Endothelial cell of umbilical vein (primary cell): ENCODE results near the gene RTN4R. TPM values are rescaled to one million over a fixed set of nuclear protein-coding genes. Genes with fewer than 3 reads are reported as not detected.

Experiments
- BruUV-seq: library from RNA; stranded (reverse); fragments of 400-500 nt; replicated peaks from 2 replicates; lab custom pipeline; 2021; lab: Mats Ljungman, UMichigan
- CTCF ChIA-PET: fragments of 300-600, 350-600 bp; sonication (Branson Sonifier 250); formaldehyde crosslinking; loops from one replicate; lab custom pipeline; 2021; ENCODE audit warnings: antibody characterized with exemption, inconsistent platforms; lab: Charles Lee
- POLR2A ChIA-PET: fragments of 300-600, 350-600 bp; sonication (Branson Sonifier 250); formaldehyde crosslinking; loops from one replicate; lab custom pipeline; 2021; ENCODE audit warnings: antibody characterized with exemption, inconsistent platforms; lab: Charles Lee
- DNase-seq: peaks from one replicate; pipeline ENCODE4 v3.0.0-alpha.2; 2011; ENCODE audit warnings: low read depth, low spot score
- FAIRE-seq: peaks from 2 replicates; lab custom pipeline; 2011; peaks lifted over from hg19 to GRCh38; lab: Jason Lieb, UNC
- H2AFZ ChIP-seq: 2 replicates; pipeline ENCODE4 v1.6.0; 2012; ENCODE audit warnings: low read depth, low read length, control low read depth, inconsistent platforms
- H3K27ac ChIP-seq: 2 replicates; pipeline ENCODE4 v1.5.1; 2011; ENCODE audit warnings: low read depth, mild to moderate bottlenecking, control low read depth, low read length, moderate library complexity; ENCODE audit not compliant: insufficient read depth
- H3K27me3 ChIP-seq, 2 experiments: 2 replicates each; pipeline versions ENCODE4 v1.6.0 to v1.6.1; 2011; ENCODE audit warnings: low read length in 2 of 2, mixed read lengths in 1 of 2; ENCODE audit not compliant: control insufficient read depth in 2 of 2, insufficient read depth in 2 of 2
- H3K36me3 ChIP-seq, 2 experiments: 2 replicates in 1 of 2; 3 replicates in 1 of 2; pipeline ENCODE4 v1.5.1; 2011; ENCODE audit warnings: low read length in 2 of 2, mild to moderate bottlenecking in 1 of 2, moderate library complexity in 1 of 2; ENCODE audit not compliant: control insufficient read depth in 2 of 2, insufficient read depth in 2 of 2; ENCODE audit errors: extremely low read depth in 1 of 2
- H3K4me1 ChIP-seq: 3 replicates; pipeline ENCODE4 v1.5.1; 2011; ENCODE audit warnings: mild to moderate bottlenecking, low read length; ENCODE audit not compliant: control insufficient read depth, insufficient read depth; ENCODE audit errors: extremely low read depth
- H3K4me2 ChIP-seq: 2 replicates; pipeline ENCODE4 v1.6.1; 2011; ENCODE audit warnings: low read length, control low read depth, mixed read lengths; ENCODE audit not compliant: insufficient read depth
- H3K4me3 ChIP-seq, 3 experiments: fragments of 200-600 bp in 1 of 3; sonication (generic), shearing (Covaris generic) in 1 of 3; replicated peaks in 1 of 3; 2 replicates each; pipeline ENCODE4 v1.5.1; 2011 to 2016; ENCODE audit warnings: control low read depth in 3 of 3, low read length in 3 of 3, mild to moderate bottlenecking in 2 of 3, inconsistent platforms in 1 of 3, low read depth in 1 of 3, moderate library complexity in 1 of 3; ENCODE audit not compliant: insufficient read depth in 1 of 3
- H3K79me2 ChIP-seq: 2 replicates; pipeline ENCODE4 v1.6.0; 2012; ENCODE audit warnings: low read length, inconsistent platforms; ENCODE audit not compliant: control insufficient read depth, insufficient read depth
- H3K9ac ChIP-seq: replicated peaks from 2 replicates; pipeline ENCODE3; 2011; ENCODE audit warnings: low read length, control low read depth; ENCODE audit not compliant: insufficient read depth; ENCODE audit errors: extremely low read depth
- H3K9me1 ChIP-seq: replicated peaks from 3 replicates; pipeline ENCODE4 v1.6.0; 2011; ENCODE audit warnings: mild to moderate bottlenecking, low read length; ENCODE audit not compliant: control insufficient read depth, insufficient read depth; ENCODE audit errors: extremely low read depth
- H3K9me3 ChIP-seq: replicated peaks from 2 replicates; pipeline ENCODE4 v1.5.1; 2012; ENCODE audit warnings: low read length, inconsistent platforms; ENCODE audit not compliant: control insufficient read depth, insufficient read depth
- H4K20me1 ChIP-seq: replicated peaks from 2 replicates; pipeline ENCODE3; 2011; ENCODE audit warnings: mild to moderate bottlenecking, low read length; ENCODE audit not compliant: control insufficient read depth, insufficient read depth; ENCODE audit errors: extremely low read depth
- CTCF ChIP-seq, 2 donors: IDR thresholded peaks; 1 replicate in 1 of 2; 2 replicates in 1 of 2; pipeline ENCODE4 v1.5.1; 2011; ENCODE audit warnings: low read length in 2 of 2, mild to moderate bottlenecking in 2 of 2, moderate library complexity in 2 of 2, control low read depth in 1 of 2, inconsistent platforms in 1 of 2, low read depth in 1 of 2; ENCODE audit not compliant: insufficient read depth in 1 of 2; ENCODE audit errors: extremely low read depth in 1 of 2
- dilution Hi-C: fragments of 300-500 bp; cut with MboI; formaldehyde crosslinking; loops from one replicate; pipeline ENCODE4 v1.15.0; 2019; ENCODE audit warnings: low sequenced_read_pairs; ENCODE audit not compliant: extremely low pct_ligation_motif_present
- intact Hi-C: fragments of 100-400 bp; cut with micrococcal nuclease; formaldehyde crosslinking; loops from one replicate; pipeline ENCODE4 v1.10.0; 2022
- polyA plus RNA-seq, 4 experiments: library from polyadenylated mRNA; depleted of rRNA in 3 of 4; stranded (reverse) in 3 of 4; unstranded in 1 of 4; fragments of >200 nt; gene quantifications; 2 replicates each; pipeline versions ENCODE4 v1.2.1 to v1.2.3, GENCODE V29; 2011 to 2012; ENCODE audit warnings: missing spikeins in 1 of 4
- total RNA-seq: library from RNA; stranded (reverse); gene quantifications from 2 replicates; pipeline ENCODE4 v1.2.3, GENCODE V29; 2021

The RTN4R gene
- total and polyA plus RNA-seq, 2 donors (not counting 3 experiments of a cell fraction or from before 2014, with no cell fraction given), result 1.2 to 2.2 TPM

GRCh38 chr22:20213833-20214708 is 54.0 kb downstream of the RTN4R start:
- Histone ChIP-seq H3K9me3 (no peaks in the 10 kb centered on the region), H3K4me1 (no peaks in the 10 kb centered on the region), H3K27ac (no peak overlapping the region), H3K4me3 (no peak overlapping the region), H3K9me1 (no peaks in the 10 kb centered on the region), H4K20me1 (no peaks in the 10 kb centered on the region), H3K36me3 (no peaks in the 10 kb centered on the region), H3K79me2 (no peaks in the 10 kb centered on the region), H2AFZ (no peak overlapping the region), H3K27me3 (no peaks in the 10 kb centered on the region), H3K9ac (no peak overlapping the region), H3K4me2 (no peak overlapping the region)
- ChIA-PET CTCF (interaction anchor here (2.4 kb wide), 1 partner anchor 25 kb away, joined by 7 read pairs; no protein-coding TSS in a partner anchor), POLR2A (no interaction called here)
- no peak for DNase-seq
- TF ChIP-seq CTCF (IDR thresholded peaks at IDR 0.05; ENCODE audit: extremely low read depth in 1 of 2, insufficient read depth in 1 of 2, low read depth in 1 of 2, low read length in 2 of 2), result no peak
- dilution Hi-C loops, result no loop called here
- FAIRE-seq, result no peak
- BruUV-seq, result no TSS peak
- intact Hi-C loops, result no loop called here
